Stimulated activated CD4-positive, alpha-beta T cell treated with anti-CD3 and anti-CD28 coated beads, Interleukin-12 subunit alpha, Interleukin-12 subunit beta, amount 100 ng/mL, for 48 hours (primary cell): Measurements from ENCODE around the gene CCDC78.
"Not testable (repeated sequence)": the region's sequence is repeated elsewhere in the genome, so short reads cannot be mapped to it uniquely, and the experiment has no call there.

Experiments used
- DNase-seq, 3 donors: peaks; one replicate each; pipeline ENCODE4 v3.0.0-alpha.2; 2020; ENCODE audit warnings: low read depth in 2 of 3, low spot score in 1 of 3

The CCDC78 gene

GRCh38 chr16:694863-695354, 31.3 kb downstream of the CCDC78 start:
- DNase-seq, result no peak

- no peak for DNase-seq
These were observed 31.9 kb downstream of the CCDC78 start for GRCh38 chr16:694187-694862.

DNA sequence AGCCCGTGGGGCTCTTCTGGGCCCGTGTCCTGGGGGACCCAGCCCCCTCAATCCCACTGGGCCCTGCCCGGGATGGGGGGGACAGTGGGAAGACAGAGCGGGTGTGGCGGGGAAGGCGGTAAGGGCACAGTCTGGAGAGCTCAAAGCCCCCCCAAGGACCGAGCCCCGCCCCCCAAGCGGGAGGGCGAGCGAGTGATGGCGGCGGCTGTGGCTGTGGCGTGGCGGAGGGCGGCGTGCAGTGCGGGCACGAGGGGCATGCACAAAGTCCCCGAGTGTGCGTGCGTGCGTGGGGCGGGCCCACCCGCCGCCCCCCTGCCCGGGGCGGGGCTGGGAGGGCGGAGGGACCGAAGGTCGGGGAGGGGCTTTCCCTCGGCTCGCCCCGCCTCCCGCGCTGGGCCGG, 32.5 kb downstream of the CCDC78 start:
- DNase-seq, result no peak

DNA sequence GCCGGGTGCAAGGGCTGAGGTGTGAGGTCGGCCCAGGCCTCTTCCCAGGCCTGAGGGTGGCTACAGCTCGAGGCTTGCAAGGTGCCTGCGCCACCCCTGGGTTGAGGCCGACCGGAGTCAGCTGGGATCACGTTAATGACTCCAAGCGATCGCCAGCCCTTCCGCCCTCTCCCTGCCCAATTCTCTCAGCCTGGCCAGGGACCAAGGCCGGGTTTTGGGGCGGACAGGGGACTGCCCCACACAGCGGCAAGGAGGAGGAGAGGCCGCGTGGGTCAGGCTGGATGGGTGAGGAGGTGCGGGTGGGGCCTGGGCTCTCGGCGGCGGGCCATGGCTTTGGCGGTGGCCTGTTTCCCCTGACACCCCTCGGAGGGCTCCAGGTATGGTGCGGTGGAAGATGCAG, 32.9 kb downstream of the CCDC78 start:
- DNase-seq, result no peak

DNA sequence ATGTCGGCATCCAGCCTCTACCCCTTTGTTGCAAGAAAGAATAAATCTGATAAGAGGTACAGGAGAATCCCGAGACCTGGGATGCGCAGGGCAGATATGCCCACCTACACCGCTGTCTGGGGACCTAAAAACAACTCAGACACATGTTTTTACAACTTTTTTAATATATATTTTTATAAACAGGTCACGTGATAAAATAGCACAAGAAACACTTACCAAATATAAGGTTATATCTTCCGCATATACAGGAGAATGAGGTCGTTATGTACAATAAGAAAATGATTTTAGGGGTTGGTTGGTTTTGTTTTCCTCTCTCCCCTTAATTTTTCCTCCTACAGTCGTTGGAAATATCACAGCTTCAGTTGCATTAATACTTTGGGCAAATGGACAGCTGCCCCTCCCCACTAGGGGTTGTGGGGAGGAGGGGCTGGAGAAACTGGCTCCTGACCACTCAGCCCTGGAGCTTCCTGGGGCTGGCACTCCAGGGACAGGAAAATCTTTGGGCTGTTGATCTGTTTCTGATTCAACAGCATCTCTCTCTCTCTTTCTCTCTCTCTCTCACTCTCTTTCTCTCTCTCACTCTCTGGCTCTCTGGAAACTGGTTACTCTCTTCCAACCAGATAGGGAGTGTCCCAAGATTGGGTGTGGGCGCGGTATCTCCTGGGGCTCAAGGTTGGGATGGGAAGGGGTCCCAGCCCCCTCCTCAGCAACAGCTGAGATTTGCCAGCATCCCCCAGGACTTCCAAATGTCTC, 33.7 kb downstream of the CCDC78 start:
- DNase-seq, result no peak

DNA sequence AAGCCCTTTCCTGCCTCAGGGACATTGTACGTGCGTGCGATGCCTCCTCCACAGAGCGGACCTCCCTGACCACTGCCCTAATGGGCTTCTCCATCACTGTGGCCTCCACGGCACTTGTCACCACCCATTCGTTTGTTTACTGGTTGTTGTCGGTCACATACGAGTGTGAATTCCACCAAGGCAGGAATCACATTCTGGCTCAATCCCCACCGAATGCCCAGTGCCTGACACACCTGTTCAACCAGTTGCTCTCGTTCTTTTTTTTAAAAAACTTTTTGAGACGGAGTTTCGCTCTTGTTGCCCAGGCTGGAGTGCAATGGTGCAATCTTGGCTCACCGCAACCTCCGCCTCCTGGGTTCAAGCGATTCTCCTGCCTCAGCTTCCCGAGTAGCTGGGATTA, 35.0 kb downstream of the CCDC78 start:
- not testable (repeated sequence) for DNase-seq

GRCh38 chr16:689175-689897, 36.9 kb downstream of the CCDC78 start:
- DNase-seq, result no peak

DNA sequence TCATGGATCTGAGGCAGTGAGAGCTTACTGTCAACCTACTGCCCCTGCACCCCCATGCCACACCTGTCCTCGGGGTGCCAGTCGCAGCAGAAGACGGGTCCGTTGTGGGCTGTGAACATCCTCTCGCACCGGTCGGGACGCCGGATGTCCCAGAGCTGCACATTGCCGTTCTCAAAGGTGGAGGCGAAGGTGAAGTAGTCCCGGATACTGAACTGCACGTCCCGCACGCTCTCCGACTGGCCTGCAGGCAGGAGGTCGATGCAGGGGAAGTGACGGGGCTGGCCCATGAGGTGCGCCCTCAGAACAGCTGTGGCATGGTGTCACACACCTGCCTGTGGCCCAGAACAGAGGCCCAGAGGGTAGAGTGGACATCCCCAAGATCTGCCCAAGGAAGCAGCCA, 38.7 kb downstream of the CCDC78 start:
- no peak for DNase-seq

GRCh38 chr16:686459-687260, 39.6 kb downstream of the CCDC78 start:
- DNase-seq, result no peak

DNA sequence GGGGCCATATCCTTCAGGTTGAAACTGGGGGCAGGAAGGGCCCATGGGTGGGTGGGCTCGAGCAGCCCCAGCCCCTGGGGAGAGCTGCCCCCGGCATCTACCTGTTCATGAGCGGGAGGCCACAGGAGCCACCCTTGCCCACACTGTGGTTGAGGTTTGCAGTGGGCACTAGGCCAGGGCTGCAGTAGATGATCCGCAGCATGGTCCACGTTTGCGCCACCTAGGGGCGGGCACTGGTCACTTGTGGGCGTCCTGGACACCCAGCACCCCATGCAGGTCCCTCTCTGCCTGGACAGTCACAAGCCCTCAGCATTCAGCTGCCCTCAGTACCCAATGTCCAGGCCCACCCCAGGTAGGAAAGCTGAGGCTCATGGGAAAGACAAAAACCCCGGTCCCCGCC, 40.3 kb downstream of the CCDC78 start:
- no peak for DNase-seq

DNA sequence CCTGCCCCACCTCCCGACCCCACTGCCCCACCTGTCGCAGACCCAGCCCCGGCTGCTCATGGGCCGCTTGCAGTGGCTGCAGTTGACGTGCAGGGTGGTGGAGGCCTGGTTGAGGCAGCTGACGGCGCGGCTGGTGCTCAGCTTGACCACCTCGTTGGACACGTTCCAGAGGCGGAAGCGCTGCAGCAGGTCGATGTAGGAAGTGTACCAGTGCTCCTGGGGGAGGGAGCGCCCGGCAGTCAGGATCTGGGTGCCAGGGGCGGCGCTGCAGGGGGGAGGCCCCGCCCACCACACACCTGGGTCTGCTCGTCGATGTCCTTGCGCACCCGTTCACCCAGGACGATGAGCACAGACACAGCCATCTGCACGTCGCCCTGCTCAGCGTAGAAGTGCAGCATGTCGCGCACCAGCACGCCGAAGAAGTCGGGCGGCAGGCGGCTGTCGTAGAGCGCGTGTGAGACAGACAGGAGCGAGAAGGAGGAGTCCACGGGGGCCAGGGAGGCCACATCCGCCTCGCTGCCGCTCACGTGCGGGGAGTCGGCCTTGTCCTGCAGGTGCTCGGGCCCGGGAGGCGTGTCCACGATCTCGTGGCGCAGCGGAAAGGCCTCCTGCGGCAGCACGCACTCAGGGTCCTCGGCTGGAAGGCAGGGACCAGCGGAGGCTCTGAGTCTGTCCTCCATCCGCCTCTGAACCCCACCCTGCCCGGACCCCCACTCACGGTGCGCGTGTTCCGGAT, 41.1 kb downstream of the CCDC78 start:
- no peak for DNase-seq

- peak; percentile 93 to 98 (median 93) for DNase-seq
These were observed 42.0 kb downstream of the CCDC78 start, which contains the start of gene JMJD8 for GRCh38 chr16:684071-684794. Gene JMJD8 (minus strand): TSS chr16:684334. CDS start chr16:684319, 15 bp downstream.

GRCh38 chr16:683396-684070, 42.7 kb downstream of the CCDC78 start:
- DNase-seq, result no peak

GRCh38 chr16:682493-683395, 43.5 kb downstream of the CCDC78 start:
- no peak for DNase-seq

GRCh38 chr16:681746-682427, 44.4 kb downstream of the CCDC78 start:
- DNase-seq, result no peak

DNA sequence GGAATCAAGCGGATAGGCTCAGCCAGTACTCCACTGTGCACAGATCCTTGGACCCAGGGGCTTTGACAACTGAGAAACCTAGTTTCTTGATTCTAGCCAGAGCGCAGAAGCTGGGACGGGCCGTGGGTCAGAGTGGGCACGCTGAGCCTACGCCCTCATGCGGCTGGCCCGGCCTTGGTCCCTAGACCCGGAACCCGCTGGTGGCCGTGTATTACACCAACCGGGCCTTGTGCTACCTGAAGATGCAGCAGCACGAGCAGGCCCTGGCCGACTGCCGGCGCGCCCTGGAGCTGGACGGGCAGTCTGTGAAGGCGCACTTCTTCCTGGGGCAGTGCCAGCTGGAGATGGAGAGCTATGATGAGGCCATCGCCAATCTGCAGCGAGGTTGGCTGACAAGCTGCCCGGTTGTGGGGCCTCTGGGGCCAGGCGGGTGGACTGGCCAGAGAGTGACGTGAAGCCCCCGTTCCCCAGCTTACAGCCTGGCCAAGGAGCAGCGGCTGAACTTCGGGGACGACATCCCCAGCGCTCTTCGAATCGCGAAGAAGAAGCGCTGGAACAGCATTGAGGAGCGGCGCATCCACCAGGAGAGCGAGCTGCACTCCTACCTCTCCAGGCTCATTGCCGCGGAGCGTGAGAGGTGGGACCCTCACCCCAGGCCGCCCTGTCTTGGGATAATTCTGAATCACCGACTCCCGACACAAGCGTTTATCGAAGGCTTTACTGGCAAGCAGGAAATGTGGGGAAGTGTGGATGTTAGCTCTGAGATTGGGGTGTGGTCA, 45.1 kb downstream of the CCDC78 start:
- no peak for DNase-seq

DNA sequence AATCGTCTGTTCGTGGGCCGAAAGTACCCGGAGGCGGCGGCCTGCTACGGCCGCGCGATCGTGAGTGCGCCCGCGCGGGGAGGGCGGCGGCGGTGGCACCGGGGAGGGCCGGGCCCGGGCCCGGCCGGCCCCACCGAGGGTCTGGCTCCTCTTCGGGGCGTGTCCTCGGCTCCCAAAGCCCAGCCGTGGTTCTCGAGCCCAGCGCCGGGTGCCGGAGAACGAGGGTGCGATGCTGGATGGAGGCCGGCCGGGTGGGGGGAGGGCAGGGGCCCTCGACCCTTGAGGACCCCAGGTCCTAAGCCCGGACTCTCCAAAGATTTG, 45.7 kb downstream of the CCDC78 start:
- DNase-seq, result no peak
